GM12892 (cell line): ENCODE data around the gene TTLL11.
"Not testable (repeated sequence)": the region's sequence is repeated elsewhere in the genome, so short reads cannot be mapped to it uniquely, and the experiment has no call there.

ENCODE experiments used
- POLR2A ChIP-seq: IDR thresholded peaks from 2 replicates; pipeline ENCODE4 v1.6.1; 2011; ENCODE audit warnings: low read depth, low read length, control low read depth
- POLR2AphosphoS5 ChIP-seq: IDR thresholded peaks from 2 replicates; pipeline ENCODE4 v1.6.1; 2011; ENCODE audit warnings: low read depth, low read length, control low read depth
- TAF1 ChIP-seq: IDR thresholded peaks from 2 replicates; pipeline ENCODE4 v1.6.1; 2011; ENCODE audit warnings: low read depth, mild to moderate bottlenecking, control low read depth, low read length, borderline replicate concordance

- TF ChIP-seq POLR2AphosphoS5, POLR2A, TAF1: not testable (repeated sequence)
Observed at GRCh38 chr9:122000526-122000925, 92.6 kb downstream of the TTLL11 start.
